GM21576 (cell line): ENCODE data around the gene GLI1.
"Not testable (repeated sequence)": the region's sequence is repeated elsewhere in the genome, so short reads cannot be mapped to it uniquely, and the experiment has no call there.

Experiments used
- ATAC-seq: cut with Tn5 transposase; IDR thresholded peaks from one replicate; pipeline ENCODE4 v1.9.1; 2021; ENCODE audit warnings: mild to moderate bottlenecking, moderate library complexity; ENCODE audit not compliant: unreplicated experiment

GLI1 gene

GRCh38 chr12:57475271-57476161 lies 15.9 kb downstream of the GLI1 start:
- no peak for ATAC-seq

- peak; percentile 34 for ATAC-seq
Observed at GRCh38 chr12:57476162-57476992, 16.8 kb downstream of the GLI1 start.

- ATAC-seq, result no peak
Observed at GRCh38 chr12:57476993-57477709, 17.6 kb downstream of the GLI1 start.

GRCh38 chr12:57477710-57478681 lies 18.4 kb downstream of the GLI1 start:
- peak; percentile 43 for ATAC-seq

- no peak for ATAC-seq
Observed at GRCh38 chr12:57479043-57479375, 19.4 kb downstream of the GLI1 start.

- no peak for ATAC-seq
Observed at GRCh38 chr12:57479376-57480115, 20.0 kb downstream of the GLI1 start, which contains the start of gene ARHGAP9. Gene ARHGAP9 (minus strand): TSS chr12:57479866. CDS start chr12:57479406, 460 bp downstream.

GRCh38 chr12:57481671-57482070 lies 22.1 kb downstream of the GLI1 start:
- ATAC-seq, result no peak

- ATAC-seq, result no peak
Observed at GRCh38 chr12:57483466-57483865, 23.9 kb downstream of the GLI1 start.

- no peak for ATAC-seq
Observed at GRCh38 chr12:57485695-57486094, 26.1 kb downstream of the GLI1 start.

- no peak for ATAC-seq
Observed at GRCh38 chr12:57487055-57487596, 27.5 kb downstream of the GLI1 start.

- ATAC-seq, result peak; percentile 96
Observed at GRCh38 chr12:57487597-57488401, 28.2 kb downstream of the GLI1 start, which contains the start of gene MARS1. Gene MARS1 (plus strand): TSS chr12:57488068. CDS start chr12:57488091, 23 bp downstream.

- ATAC-seq, result no peak
Observed at GRCh38 chr12:57488402-57489156, 29.0 kb downstream of the GLI1 start.

GRCh38 chr12:57489157-57489641 lies 29.6 kb downstream of the GLI1 start:
- no peak for ATAC-seq

- no peak for ATAC-seq
Observed at GRCh38 chr12:57490126-57490525, 30.5 kb downstream of the GLI1 start.

- ATAC-seq, result no peak
Observed at GRCh38 chr12:57491393-57492280, 32.1 kb downstream of the GLI1 start.

GRCh38 chr12:57495051-57495701 lies 35.6 kb downstream of the GLI1 start:
- ATAC-seq, result not testable (repeated sequence)
